Activated CD4-positive, alpha-beta T cell treated with anti-CD3 and anti-CD28 coated beads, Interleukin-2, Interleukin-4, amounts not matched to agents 100 ng/mL and 50 ng/mL, durations not matched to agents 16 hours and 8 hours (primary cell): ENCODE results near the gene GCHFR.

Source experiments
- DNase-seq: peaks from one replicate; pipeline ENCODE4 v3.0.0-alpha.2; 2020; ENCODE audit warnings: low spot score

GCHFR gene

DNA sequence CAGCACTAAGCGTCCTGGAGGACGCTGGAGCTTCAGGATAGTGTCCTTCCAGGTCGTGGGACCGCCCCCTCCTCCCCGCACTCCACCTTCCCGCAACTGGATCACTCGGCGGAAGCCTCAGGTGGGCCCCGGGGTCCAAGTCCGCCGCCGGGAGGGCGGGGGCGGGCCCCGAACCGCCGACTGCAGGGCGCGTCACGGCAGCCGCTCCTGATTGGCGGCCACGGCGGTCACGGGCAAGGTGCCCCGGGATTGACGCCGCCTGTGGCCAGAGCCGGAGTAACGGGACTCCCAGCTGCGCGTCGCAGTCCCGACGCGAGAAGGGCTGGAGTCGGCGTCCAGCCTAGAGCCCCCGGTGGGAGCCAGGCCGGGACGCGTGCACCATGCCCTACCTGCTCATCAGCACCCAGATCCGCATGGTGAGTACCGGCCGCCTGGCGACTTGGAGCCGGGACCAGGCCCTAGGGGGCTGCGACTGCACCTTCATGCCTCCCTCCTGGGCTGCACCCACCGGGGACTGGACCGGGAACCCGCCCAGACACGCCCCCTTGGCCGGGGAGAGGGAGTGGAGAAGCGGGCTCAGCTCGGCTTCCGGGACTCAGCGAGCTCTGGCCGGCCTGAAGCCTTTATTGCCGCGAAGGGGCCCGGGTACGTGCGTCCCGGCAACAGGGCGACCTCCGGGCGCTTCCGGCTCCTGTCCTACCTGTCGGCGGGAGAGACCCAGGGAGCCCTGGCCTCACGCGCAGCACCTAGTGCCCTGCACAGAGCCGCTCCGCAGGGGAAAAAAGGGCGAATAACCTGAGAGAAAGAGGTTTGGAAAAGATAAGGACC is at the start of gene GCHFR:
Gene GCHFR, plus strand, starts transcription at position 268 of the 828 bp plus-strand sequence. Its CDS starts 113 bp downstream, at position 381.
- DNase-seq: peak; percentile 57

DNA sequence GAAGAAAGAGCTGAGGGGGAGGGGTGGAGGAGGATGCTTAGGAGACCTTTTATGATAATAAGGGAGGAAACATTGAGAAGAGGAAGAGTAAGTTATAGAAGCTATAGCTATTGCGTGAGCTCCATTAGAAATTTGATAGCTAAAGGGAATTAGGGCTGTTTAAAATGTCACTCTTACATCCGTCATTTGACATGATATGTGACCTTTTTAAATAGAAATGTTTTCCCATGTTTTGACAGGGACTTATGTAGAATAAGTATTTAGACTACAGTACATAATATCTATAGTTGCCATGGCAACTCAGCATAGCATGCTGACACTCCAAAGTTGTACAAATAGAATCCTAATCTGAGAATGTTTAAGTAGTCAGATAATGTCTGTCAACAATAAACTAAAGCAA is 49.7 kb upstream of the GCHFR start:
- no peak for DNase-seq

DNA sequence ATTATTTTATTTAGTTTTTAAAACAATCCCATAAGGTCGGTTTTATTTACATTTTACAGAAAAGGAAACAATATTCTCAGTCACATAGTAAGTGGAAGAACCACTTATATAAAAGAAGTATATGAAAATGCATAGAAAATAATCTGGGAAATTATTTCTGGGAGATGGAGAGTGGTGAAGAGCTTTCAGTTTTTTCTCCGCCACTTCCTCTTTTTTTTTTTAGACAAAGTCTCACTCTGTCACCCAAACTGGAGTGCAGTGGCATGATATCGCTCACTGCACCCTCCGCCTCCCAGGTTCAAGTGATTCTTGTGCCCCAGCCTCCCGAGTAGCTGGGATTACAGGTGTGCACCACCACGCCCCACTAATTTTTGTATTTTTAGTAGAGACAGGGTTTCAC is 47.7 kb upstream of the GCHFR start:
- DNase-seq: no peak

DNA sequence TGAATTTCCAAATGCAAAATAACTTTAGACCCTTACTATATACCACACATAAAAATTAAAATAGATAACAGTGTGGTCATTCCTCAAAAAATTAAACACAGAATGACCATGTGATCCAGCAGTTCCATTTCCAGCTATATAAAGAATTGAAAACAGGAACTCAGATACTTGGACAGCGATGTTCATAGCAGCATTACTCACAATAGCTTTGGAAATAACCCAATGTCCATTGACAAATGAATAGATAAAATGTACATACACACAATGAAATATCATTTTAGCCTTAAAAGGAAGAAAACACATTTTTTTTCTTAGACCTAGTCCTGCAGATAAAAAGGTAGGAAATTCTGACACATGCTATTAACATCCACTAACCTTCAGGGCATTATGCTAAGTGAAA is 42.2 kb upstream of the GCHFR start:
- no peak for DNase-seq

DNA sequence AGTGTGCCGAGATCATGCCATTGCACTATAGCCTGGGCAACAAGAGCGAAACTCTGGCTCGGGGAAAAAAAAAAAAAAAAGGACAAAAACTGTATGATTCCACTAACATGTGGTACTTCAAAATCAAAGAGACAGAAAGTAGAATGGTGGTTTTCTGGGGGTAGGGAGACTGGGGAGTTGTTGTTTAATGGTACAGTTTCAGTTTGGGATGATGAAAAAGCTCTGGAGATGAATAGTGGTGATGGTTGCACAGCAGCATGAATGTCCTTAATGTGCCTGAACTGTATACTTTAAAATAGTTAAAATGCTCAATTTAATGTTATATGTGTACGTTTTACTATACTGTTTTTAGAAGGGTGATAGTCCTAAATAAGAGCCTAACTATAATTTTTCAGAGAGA is 41.5 kb upstream of the GCHFR start:
- DNase-seq: no peak

DNA sequence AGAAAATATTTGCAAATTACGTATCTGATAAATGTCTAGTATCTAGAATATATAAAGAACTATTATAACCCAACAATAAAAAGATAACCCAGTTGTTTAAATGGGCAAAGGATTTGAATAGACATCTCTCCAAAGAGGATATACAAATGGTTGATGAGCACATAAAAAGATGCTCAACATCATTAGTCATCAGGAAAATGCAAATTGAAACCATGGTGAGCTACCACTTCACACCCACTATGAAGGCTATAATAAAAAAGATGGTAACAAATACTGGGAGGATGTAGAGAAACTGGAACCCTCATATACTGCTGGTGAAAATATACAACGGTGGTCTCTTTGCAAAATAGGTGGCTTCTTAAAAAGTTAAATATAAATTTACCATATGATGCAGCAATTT is 40.9 kb upstream of the GCHFR start:
- peak; percentile 9 for DNase-seq

DNA sequence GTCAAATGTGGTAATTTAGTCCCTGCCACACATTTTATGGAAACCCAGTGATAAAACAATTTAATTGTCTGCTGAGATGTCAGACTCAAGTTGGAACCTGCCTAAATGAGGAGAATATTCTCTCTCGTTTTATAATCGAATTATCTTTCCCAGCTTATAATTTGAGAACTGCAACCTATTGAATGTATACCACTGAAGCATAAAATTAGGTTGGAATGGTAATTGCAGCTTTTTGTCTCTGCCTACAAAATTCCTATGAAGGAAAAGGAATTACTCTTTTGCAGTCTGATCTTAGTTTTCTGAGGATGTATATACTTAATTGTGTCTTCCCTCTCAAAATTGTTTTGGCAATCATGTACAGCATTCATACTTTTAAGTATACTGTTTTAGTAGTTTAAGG is 39.9 kb upstream of the GCHFR start:
- DNase-seq: no peak

DNA sequence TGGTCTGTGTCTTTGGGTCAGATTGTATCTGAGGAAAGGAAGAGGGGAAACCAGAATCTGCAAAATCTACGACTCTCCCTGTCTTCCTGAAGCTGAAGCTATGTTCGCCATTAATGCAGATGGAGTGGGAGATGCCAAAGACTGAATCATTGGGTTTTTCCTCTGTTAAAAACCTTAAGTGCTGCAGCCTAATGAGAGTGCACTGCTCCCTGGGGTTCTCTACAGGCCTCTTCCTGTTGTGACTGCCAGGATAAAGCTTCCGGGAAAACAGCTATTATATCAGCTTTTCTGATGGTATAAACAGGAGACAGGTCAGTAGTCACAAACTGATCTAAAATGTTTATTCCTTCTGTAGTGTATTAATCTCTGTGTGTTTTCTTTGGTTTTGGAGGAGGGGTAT is 32.8 kb upstream of the GCHFR start:
- no peak for DNase-seq

DNA sequence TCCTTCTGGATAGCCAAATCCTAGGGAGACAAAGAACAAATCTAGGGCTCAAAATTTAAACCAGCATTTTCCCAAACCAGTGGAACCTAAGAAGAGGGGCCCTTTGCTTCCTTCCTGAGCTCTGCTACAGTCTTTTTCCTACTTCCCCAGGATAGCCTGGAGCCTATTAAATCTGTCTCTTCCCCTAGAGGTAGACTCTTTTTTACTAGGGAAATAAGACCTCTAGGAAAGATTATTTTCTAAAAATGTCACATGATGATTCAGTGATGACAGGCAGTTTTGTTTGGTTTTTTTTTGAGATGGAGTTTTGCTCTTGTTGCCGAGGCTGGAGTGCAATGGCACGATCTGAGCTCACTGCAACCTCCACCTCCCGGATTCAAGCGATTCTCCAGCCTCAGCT is 27.3 kb upstream of the GCHFR start:
- DNase-seq: no peak

DNA sequence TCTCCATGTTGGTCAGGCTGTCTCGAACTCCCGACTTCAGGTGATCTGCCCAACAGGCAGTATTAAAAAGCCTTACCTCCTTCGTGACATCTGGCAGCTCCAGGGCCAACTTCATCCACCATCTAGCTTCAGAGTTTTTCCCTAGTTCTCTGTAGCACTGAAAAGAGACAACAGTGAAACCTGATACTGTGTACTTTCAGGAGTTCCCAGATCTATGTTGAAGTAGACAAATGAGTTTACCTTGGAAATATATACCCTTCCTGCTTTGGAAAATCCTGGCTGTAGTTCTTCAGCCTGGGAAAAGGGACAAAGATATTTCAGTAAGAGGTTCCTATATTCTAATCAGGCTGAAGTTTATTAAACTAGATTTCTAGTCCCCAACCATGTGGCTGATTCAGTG is 26.8 kb upstream of the GCHFR start:
- no peak for DNase-seq

DNA sequence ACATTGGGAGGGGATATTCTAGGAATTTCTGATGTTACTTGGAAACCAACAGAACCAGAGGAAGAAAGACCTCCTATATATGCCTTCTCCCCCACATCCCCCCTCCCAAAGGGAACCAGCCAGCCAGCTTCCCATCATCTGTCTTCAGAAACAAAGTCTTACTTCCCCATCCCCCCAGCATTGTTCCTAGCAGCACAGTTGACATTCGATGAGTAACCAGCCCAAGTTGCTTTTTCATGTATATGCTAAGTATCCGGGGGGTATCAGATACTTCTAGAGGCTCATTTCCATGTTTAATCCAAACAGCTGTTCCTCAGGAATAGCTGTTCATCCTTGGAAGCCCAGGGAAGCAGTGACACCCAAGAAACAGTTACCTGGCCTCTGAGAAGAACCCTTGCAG is 24.8 kb upstream of the GCHFR start:
- no peak for DNase-seq

DNA sequence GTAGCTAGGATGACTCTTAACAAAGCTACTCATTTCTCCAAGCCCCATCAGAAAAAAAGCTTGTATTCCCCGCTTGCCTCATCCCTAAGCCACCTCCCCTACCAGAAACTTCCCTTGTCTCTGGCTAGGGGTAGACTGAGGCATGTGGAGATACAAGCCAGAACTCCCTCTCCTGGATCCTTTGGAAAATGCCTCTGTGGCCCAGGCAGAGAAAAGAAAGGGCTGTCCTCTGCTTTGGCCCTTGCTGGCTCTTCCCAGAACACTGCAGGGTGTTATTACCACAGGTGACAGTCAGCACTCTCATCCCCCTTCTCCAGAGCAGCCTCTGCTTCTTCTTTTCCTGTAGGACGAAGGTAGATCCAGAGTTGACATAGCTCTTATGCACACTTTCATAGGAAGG is 24.0 kb upstream of the GCHFR start:
- no peak for DNase-seq

DNA sequence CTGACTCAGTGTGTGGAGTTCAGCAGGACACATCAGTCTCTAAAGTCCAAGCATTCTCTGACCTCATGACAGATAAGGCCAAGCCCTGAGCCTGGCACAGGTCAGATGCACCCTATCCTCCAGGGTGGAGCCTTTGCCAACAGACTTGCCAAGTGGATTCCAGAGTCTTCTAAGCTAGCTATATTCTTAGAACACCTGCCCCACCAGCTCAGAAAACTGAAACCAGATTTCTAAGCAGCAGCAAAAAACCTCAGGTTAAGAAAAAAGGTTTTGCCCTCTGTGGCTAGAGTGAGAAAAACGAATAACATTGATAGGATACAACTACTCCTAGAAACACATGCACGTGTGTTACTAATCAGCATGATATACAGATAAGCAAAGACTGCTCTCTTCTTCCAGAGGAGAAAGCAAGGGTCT is 20.4 kb upstream of the GCHFR start:
- no peak for DNase-seq

DNA sequence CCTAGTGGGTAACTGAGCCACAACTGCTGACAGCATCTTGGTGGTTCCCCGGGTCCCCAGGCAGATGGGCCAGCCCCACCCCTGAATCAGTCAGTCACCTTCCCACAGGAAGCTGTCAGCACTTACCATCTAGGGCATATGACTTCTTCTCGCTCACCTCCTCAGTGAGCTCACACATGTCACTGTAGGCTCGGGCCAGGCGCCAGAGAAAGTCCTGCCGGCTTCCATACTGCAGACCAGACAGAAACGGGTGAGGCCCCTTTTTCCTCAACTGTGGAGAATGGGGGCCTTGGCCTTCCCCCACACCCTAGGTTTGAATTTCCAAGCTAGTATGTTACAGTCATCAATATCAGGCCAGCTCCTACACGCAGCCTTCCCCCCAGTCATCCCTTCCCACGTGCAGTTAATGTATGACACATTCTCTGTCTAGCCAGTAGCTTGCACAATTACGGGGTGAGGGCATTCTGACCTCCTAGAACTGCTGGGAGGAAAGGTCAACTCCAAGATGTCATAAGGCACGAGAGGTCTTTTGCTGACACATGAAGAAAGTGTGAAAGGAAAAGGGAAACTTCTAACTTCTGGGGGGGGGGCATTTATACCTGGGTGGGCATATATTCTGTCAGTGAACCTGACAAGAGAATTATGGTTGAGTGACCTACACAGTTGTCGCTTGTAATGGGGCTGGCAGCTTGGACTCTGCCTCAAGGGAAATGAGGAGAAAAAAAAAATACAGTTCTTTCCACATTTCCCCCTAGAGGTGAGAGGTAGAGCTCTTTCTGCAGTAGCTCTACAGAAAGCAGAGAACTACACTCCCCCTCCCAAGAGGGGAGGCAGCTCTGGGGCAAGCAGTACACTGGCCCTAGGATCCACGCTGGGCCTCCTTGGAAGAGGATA is 19.7 kb upstream of the GCHFR start:
- peak; percentile 76 for DNase-seq

DNA sequence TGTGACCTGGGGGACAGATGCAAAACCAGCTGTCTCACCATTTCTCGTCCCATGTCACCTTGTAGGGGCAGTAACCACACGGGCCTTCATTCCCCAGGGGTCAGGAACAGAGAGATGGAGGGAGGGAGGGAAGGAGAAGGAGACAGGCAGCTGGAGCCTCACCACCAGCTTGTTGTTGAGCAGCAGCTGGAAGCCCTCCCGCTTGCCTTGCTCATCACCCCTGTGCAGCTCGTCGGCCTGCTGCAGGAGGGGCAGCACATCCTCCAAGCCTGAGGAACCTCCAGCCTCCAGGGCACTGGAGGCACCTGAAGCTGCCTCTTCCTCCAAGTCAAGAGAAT is 19.1 kb upstream of the GCHFR start:
- DNase-seq: no peak

DNA sequence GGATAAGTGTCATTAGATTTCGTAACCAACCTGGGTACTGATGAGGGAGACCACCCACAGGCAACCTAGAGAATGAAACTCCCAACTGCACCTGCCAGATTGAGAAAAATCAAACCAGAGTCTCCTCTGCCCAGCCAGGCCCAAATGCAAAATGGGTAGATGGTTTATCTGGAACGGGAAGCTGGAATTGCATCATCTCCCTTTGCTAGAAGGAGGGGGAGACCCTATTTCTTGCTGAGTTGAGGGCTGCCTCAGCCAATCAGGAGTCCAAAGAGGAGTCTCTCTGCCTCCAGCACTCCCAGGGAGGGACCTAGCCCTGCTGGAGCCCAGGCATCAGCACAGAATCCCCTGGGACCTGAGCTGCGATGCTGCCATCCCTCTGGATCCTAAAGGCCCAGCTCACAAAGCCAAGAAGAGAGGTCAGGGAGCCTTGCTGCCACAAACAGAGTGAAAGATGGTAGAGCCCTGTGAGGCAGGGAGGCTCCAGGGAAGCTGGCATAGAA is 16.9 kb upstream of the GCHFR start:
- DNase-seq: no peak

DNA sequence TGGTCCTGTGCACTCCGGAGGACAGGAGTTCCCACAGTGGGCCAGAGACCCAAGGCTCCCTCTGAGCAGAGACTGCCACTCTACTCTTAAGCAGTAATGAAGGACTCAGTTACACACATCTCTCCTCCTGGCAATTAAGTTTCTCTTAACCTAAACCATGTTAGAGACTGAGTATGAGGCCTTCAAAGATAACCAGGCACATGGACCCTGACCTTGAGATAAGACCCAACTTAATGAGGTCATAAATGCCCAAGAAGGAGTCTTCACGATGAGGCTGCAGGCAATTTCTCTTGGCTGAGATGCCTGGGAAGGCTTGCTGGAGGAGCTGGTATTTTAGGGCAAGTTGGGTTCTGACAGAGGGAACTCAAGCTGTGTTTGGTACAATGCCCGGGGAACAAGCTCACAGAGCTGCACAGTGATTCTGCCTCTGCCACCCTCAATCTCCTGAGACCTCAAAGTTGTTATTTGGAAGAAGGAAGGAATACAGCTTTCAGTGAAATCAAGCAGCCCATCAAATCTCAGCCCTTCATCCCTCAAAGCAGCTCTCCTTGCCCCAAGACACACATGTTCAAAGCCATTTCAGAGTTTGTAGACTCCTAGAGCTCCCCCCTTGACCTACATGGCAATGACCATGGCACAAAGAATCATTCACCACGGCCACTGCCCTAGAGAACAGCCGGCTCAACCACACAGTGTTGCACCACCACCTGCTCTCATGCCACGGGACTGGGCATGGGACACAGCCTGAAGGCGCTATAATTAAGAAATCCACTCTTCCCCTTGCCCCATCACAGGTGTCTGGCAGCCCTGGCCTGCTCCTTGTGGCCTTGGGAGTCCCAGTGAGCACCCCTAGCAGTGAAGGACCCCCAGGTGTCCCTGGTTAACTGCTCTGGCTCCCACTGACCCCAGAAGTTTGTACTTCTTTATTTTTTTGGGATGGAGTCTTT is 15.9 kb upstream of the GCHFR start:
- DNase-seq: no peak

DNA sequence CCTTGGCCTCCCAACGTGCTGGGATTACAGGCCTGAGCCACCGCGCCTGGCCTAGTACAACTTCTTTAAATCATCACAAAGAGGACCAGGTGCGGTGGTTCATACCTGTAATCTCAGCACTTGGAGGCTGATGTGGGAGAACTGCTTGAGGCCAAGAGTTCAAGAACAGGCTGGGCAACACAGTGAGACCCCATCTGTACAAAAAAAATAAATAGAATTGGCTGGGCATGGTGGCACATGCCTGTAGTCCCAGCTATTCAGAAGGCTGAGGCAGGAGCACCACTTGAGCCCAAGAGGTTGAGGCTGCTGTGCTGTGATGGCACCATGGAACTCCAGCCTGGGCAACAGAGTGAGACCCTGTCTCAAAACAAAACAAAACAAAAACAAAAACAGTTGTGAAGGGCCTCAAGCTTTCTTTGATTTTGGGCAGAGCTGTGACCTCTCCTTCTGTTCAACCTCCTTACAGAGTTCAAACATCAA is 14.7 kb upstream of the GCHFR start:
- no peak for DNase-seq

DNA sequence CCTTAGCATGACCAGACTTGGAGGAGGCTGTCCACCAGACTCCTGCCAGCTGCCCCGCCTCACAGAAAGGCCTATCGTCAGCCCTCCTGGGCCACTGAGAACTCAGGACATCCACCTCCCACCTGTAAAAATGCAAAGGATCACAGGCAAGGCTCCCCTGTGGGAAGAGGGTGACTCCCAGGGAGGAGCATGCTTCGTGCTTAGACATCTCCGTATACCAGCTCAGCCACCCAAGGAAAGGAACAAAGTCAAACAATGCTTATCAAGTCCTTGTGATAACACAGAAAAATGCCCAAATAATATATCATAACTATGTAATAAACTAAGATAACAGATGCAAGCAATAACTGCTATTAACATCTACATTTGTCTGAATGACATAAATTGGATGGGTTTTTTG is 13.0 kb upstream of the GCHFR start:
- DNase-seq: no peak

DNA sequence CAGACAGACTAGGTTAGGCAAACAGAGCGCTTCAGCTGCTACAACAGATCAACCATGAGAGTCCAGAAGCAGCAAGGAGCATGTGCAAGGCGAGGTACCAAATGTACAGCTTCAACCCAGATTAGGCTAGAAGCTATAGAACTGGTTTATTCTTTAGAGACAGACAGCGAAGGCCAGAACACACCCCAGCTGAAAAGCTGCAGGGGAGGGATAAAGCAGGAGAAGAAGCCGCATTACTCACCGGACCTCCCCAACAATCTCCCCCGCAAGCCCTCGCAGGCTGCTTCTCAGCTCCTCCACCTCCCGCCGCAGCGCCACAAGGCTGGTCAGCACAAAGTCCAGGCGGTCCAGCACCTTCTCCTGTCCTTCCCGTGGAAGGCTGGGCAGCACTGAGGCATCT is 12.1 kb upstream of the GCHFR start:
- no peak for DNase-seq

DNA sequence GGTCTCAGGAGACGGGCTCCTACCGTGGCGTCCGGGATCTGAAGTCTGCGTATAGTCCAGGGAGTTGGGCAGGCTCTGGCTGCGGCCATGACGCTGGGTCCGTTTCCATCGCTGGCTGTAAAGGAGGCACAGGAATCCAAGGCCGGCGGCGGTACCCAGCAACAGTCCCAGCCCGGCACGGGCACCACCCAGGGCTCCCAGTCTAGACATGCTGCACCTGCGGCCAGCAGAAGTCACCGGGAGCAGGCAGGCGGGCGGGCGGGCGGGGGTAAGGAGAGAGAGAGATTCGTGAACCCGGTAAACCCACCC is 9.3 kb upstream of the GCHFR start:
- no peak for DNase-seq
